CD14-positive monocyte (primary cell): ENCODE data around the gene ZCCHC17. TPM values are rescaled to one million over a fixed set of nuclear protein-coding genes. Genes with fewer than 3 reads are reported as not detected.

ENCODE experiments used
- DNase-seq, 3 donors: peaks; one replicate each; pipeline ENCODE4 v3.0.0-alpha.2; 2011 to 2022
- H2AFZ ChIP-seq: 2 replicates; pipeline ENCODE4 v1.6.0; 2012; ENCODE audit warnings: mild to moderate bottlenecking, low read depth, low read length, inconsistent platforms; ENCODE audit not compliant: insufficient read depth, poor library complexity, severe bottlenecking
- H3K27ac ChIP-seq, 2 donors: 1 replicate in 1 of 2; 2 replicates in 1 of 2; pipeline ENCODE4 v1.5.1; 2012 to 2013; ENCODE audit warnings: low read length in 2 of 2, control low read depth in 1 of 2, inconsistent platforms in 1 of 2, low read depth in 1 of 2, mild to moderate bottlenecking in 1 of 2
- H3K27me3 ChIP-seq, 2 donors: one replicate each; pipeline versions ENCODE4 v1.6.0 to v1.6.1; 2011 to 2013; ENCODE audit warnings: low read length in 2 of 2; ENCODE audit not compliant: control insufficient read depth in 2 of 2, insufficient read depth in 2 of 2
- H3K36me3 ChIP-seq, 2 donors: replicated peaks in 1 of 2; 1 replicate in 1 of 2; 2 replicates in 1 of 2; pipeline versions ENCODE4 v1.5.1 to v1.6.1; 2012 to 2013; ENCODE audit warnings: low read length in 2 of 2, control low read depth in 1 of 2, inconsistent platforms in 1 of 2, mild to moderate bottlenecking in 1 of 2; ENCODE audit not compliant: insufficient read depth in 2 of 2, control insufficient read depth in 1 of 2
- H3K4me1 ChIP-seq, 2 donors: 1 replicate in 1 of 2; 2 replicates in 1 of 2; pipeline versions ENCODE4 v1.5.1 to v1.6.1; 2012 to 2013; ENCODE audit warnings: low read length in 2 of 2, control low read depth in 1 of 2, inconsistent platforms in 1 of 2, mild to moderate bottlenecking in 1 of 2, moderate library complexity in 1 of 2; ENCODE audit not compliant: insufficient read depth in 2 of 2, control insufficient read depth in 1 of 2
- H3K4me2 ChIP-seq: replicated peaks from 2 replicates; pipeline ENCODE3; 2012; ENCODE audit warnings: low read length, moderate library complexity, mild to moderate bottlenecking; ENCODE audit not compliant: poor library complexity, severe bottlenecking; ENCODE audit errors: extremely low read depth
- H3K4me3 ChIP-seq, 3 experiments: fragments of 200-600 bp in 1 of 3; sonication (generic) in 1 of 3; replicated peaks in 1 of 3; 1 replicate in 2 of 3; 2 replicates in 1 of 3; pipeline ENCODE4 v1.5.1; 2011 to 2013; ENCODE audit warnings: low read length in 3 of 3, mild to moderate bottlenecking in 3 of 3, control low read depth in 2 of 3, low read depth in 2 of 3, inconsistent platforms in 1 of 3, moderate library complexity in 1 of 3
- H3K79me2 ChIP-seq: 2 replicates; pipeline ENCODE4 v1.6.0; 2012; ENCODE audit warnings: mild to moderate bottlenecking, control low read depth, inconsistent platforms, low read length, moderate library complexity; ENCODE audit not compliant: insufficient read depth
- H3K9ac ChIP-seq: 2 replicates; pipeline ENCODE4 v1.6.0; 2017; ENCODE audit warnings: low read length, mild to moderate bottlenecking; ENCODE audit not compliant: insufficient read depth, poor library complexity, severe bottlenecking
- H3K9me3 ChIP-seq, 2 donors: replicated peaks in 1 of 2; 1 replicate in 1 of 2; 2 replicates in 1 of 2; pipeline versions ENCODE4 v1.5.1 to v1.6.1; 2012 to 2013; ENCODE audit warnings: low read length in 2 of 2, control low read depth in 1 of 2; ENCODE audit not compliant: control insufficient read depth in 1 of 2, insufficient read depth in 1 of 2
- H4K20me1 ChIP-seq: 2 replicates; pipeline ENCODE4 v1.6.0; 2012; ENCODE audit warnings: mild to moderate bottlenecking, low read length, control low read depth, moderate library complexity; ENCODE audit not compliant: insufficient read depth
- H3K27ac Mint-ChIP-seq, 7 donors: one replicate each; pipeline ENCODE4 v1.8.0; 2020; ENCODE audit warnings: mild to moderate bottlenecking in 7 of 7, mixed read lengths in 7 of 7, moderate library complexity in 6 of 7, inconsistent platforms in 2 of 7
- H3K27me3 Mint-ChIP-seq, 3 donors: one replicate each; pipeline ENCODE4 v1.8.0; 2021 to 2022; ENCODE audit warnings: low read depth in 3 of 3, mild to moderate bottlenecking in 3 of 3, mixed read lengths in 3 of 3, moderate library complexity in 3 of 3, inconsistent platforms in 1 of 3
- H3K36me3 Mint-ChIP-seq, 2 donors: one replicate each; pipeline ENCODE4 v1.8.0; 2020; ENCODE audit warnings: mixed read lengths in 2 of 2, inconsistent platforms in 1 of 2, mild to moderate bottlenecking in 1 of 2
- H3K4me1 Mint-ChIP-seq: one replicate; pipeline ENCODE4 v1.8.0; 2020; ENCODE audit warnings: mild to moderate bottlenecking, mixed read lengths
- H3K4me3 Mint-ChIP-seq, 2 donors: one replicate each; pipeline ENCODE4 v1.8.0; 2020; ENCODE audit warnings: mild to moderate bottlenecking in 2 of 2, mixed read lengths in 2 of 2, moderate library complexity in 1 of 2
- H3K9me3 Mint-ChIP-seq, 7 donors: one replicate each; pipeline ENCODE4 v1.8.0; 2020 to 2022; ENCODE audit warnings: mixed read lengths in 7 of 7, mild to moderate bottlenecking in 6 of 7, moderate library complexity in 6 of 7, inconsistent platforms in 2 of 7
- CTCF ChIP-seq: fragments of 200-600 bp; IDR thresholded peaks from one replicate; pipeline ENCODE4 v1.8.0; 2022; ENCODE audit warnings: antibody characterized with exemption, mild to moderate bottlenecking
- WGBS: methylation state at CpG from one replicate; pipeline ENCODE4 v1.1.5; 2013; ENCODE audit warnings: missing lambda C conversion rate; ENCODE audit not compliant: insufficient coverage; 5-methylcytosine and 5-hydroxymethylcytosine counted together
- intact Hi-C, 2 donors: fragments of 100-400 bp; cut with micrococcal nuclease; formaldehyde crosslinking; loops; one replicate each; pipeline versions ENCODE4 v1.15.0 to v1.15.1; 2023
- polyA plus RNA-seq, 3 donors: library from polyadenylated mRNA; depleted of rRNA in 1 of 3; unstranded in 2 of 3; stranded (reverse) in 1 of 3; fragments of 300-500 nt in 2 of 3; fragments of >200 nt in 1 of 3; fragmentation: Illumina TruSeq in 2 of 3; gene quantifications; 1 replicate in 2 of 3; 2 replicates in 1 of 3; pipeline ENCODE4 v1.2.3, GENCODE V29; 2012 to 2021

ZCCHC17 gene
- polyA plus RNA-seq, 3 donors = 17.0 to 32.3 (median 29.3) TPM

GRCh38 chr1:31297277-31298247, 730 bp downstream of the ZCCHC17 start:
- Mint-ChIP-seq H3K36me3 (peaks cover 19 to 36% of the 10 kb centered on the region in 2 donors), H3K4me3 (no peak overlapping the region), H3K27me3 (no peaks in the 10 kb centered on the region), H3K4me1 (peaks cover 11% of the 10 kb centered on the region), H3K9me3 (no peaks in the 10 kb centered on the region), H3K27ac (no peak overlapping the region)
- no peak for TF ChIP-seq CTCF
- intact Hi-C loops = loop anchor here in 1 of 2 donors (10.0 kb wide), 1 partner anchor 487 kb away; no protein-coding TSS in a partner anchor
- no peaks in the 10 kb centered on the region for H4K20me1 ChIP-seq
- no peaks in the 10 kb centered on the region for H3K9me3 ChIP-seq
- H3K27me3 ChIP-seq = no peaks in the 10 kb centered on the region
- H3K36me3 ChIP-seq = peaks cover 10 to 14% of the 10 kb centered on the region in 2 donors
- peak; percentile 6 to 36 (median 27) for DNase-seq
- WGBS = 5% methylated on average over 15 of the region's 23 CpGs
- peak overlapping the region; percentile 95 for H3K9ac ChIP-seq
- peaks cover 80% of the 10 kb centered on the region for H3K79me2 ChIP-seq
- H3K4me1 ChIP-seq = peaks cover 23 to 30% of the 10 kb centered on the region in 2 donors
- H3K4me3 ChIP-seq = peak overlapping the region; percentile 54 to 93 (median 87)
- H2AFZ ChIP-seq = peak overlapping the region; percentile 89
- peak overlapping the region; percentile 91 to 97 for H3K27ac ChIP-seq
- H3K4me2 ChIP-seq = peak overlapping the region; percentile 82

GRCh38 chr1:31299365-31299764, 2.5 kb downstream of the ZCCHC17 start:
- no peak for TF ChIP-seq CTCF
- Histone ChIP-seq H3K4me3 (no peak overlapping the region), H3K4me1 (peaks cover 23 to 30% of the 10 kb centered on the region in 2 donors), H3K27me3 (no peaks in the 10 kb centered on the region), H3K9me3 (no peaks in the 10 kb centered on the region), H3K27ac (no peak overlapping the region), H4K20me1 (peaks cover 6% of the 10 kb centered on the region), H3K36me3 (peaks cover under 1 to 5% of the 10 kb centered on the region in 2 donors), H3K79me2 (peaks cover 86% of the 10 kb centered on the region), H3K9ac (no peak overlapping the region), H2AFZ (no peak overlapping the region), H3K4me2 (no peak overlapping the region)
- Mint-ChIP-seq H3K27me3 (no peaks in the 10 kb centered on the region), H3K27ac (peak overlapping the region in 1 of 7 donors; percentile 47), H3K4me3 (no peak overlapping the region), H3K9me3 (no peaks in the 10 kb centered on the region), H3K36me3 (peaks cover 10 to 27% of the 10 kb centered on the region in 2 donors), H3K4me1 (peaks cover 11% of the 10 kb centered on the region)
- intact Hi-C loops = loop anchor here in 1 of 2 donors (10.0 kb wide), 1 partner anchor 485 kb away; no protein-coding TSS in a partner anchor
- DNase-seq = no peak
- WGBS = no CpG with 5 or more reads among the region's 1 CpG
